Prostate gland (tissue), 2 donors: Measurements from ENCODE around the gene TSSK6.

Source experiments
- POLR2A ChIP-seq: fragments of 450-650 bp; IDR thresholded peaks from one replicate; pipeline ENCODE4 v1.6.1; 2016; ENCODE audit warnings: antibody characterized with exemption, mild to moderate bottlenecking
- POLR2AphosphoS5 ChIP-seq: sonication (generic); formaldehyde crosslinking; IDR thresholded peaks from one replicate; pipeline ENCODE4 v1.6.1; 2017; ENCODE audit warnings: antibody characterized with exemption
- TF ChIP-seq, protein P1 (sequence below), 4 experiments: fragments of 200-600 bp in 2 of 4; fragments of 450-650 bp in 2 of 4; sonication (generic) in 2 of 4; IDR thresholded peaks; 1 replicate in 3 of 4; 2 replicates in 1 of 4; pipeline ENCODE4 v1.5.1; 2016 to 2019; ENCODE audit warnings: antibody characterized with exemption in 4 of 4, mild to moderate bottlenecking in 2 of 4, moderate library complexity in 2 of 4

DNA sequence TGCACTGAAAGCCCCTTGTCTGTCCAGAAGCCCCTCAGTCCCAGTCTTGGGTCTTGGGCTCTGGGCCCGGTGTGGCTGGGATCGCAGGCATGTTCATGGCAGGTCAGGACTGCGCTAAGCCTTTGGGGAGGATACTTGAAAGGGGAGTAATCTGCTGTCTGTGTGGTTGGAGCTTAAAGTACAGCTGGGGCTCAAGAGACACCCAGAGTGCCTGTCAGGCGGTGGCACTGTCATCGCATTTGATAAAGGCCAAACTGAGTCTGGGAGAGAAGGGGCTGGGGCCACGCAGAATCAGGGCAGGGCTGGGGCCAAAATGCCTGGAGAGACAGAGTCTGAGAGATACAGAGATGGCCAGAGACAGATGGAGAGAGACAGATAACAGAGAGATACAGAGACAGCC, 18.5 kb upstream of the TSSK6 start:
- TF ChIP-seq, protein P1, sequence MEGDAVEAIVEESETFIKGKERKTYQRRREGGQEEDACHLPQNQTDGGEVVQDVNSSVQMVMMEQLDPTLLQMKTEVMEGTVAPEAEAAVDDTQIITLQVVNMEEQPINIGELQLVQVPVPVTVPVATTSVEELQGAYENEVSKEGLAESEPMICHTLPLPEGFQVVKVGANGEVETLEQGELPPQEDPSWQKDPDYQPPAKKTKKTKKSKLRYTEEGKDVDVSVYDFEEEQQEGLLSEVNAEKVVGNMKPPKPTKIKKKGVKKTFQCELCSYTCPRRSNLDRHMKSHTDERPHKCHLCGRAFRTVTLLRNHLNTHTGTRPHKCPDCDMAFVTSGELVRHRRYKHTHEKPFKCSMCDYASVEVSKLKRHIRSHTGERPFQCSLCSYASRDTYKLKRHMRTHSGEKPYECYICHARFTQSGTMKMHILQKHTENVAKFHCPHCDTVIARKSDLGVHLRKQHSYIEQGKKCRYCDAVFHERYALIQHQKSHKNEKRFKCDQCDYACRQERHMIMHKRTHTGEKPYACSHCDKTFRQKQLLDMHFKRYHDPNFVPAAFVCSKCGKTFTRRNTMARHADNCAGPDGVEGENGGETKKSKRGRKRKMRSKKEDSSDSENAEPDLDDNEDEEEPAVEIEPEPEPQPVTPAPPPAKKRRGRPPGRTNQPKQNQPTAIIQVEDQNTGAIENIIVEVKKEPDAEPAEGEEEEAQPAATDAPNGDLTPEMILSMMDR (IDR thresholded peaks at IDR 0.05) = no peak
- TF ChIP-seq POLR2AphosphoS5 = no peak
- no peak for TF ChIP-seq POLR2A
